H9 (cell line): ENCODE measurements around the gene EDNRB. TPM values are rescaled to one million over a fixed set of nuclear protein-coding genes. Genes with fewer than 3 reads are reported as not detected.

Source experiments
- DNase-seq: peaks from one replicate; pipeline ENCODE4 v3.0.0-alpha.2; 2017
- H2AFZ ChIP-seq: one replicate; pipeline ENCODE4 v1.6.1; 2013; ENCODE audit warnings: mild to moderate bottlenecking, low read length, control low read depth, moderate library complexity
- H2AK5ac ChIP-seq: 2 replicates; pipeline ENCODE4 v1.6.1; 2013; ENCODE audit warnings: low read length, control low read depth, mixed read lengths; ENCODE audit not compliant: insufficient read length
- H2BK120ac ChIP-seq: one replicate; pipeline ENCODE4 v1.6.1; 2013; ENCODE audit warnings: low read depth, mild to moderate bottlenecking, low read length, control low read depth, inconsistent platforms; ENCODE audit not compliant: poor library complexity, severe bottlenecking
- H2BK12ac ChIP-seq: 2 replicates; pipeline ENCODE4 v1.6.1; 2013; ENCODE audit warnings: low read length, control low read depth, mixed read lengths, low read depth; ENCODE audit not compliant: insufficient read length
- H2BK15ac ChIP-seq: 2 replicates; pipeline ENCODE4 v1.6.1; 2013; ENCODE audit warnings: low read depth, low read length, control low read depth
- H2BK20ac ChIP-seq: one replicate; pipeline ENCODE4 v1.6.1; 2013; ENCODE audit warnings: low read depth, mild to moderate bottlenecking, low read length, control low read depth, inconsistent platforms; ENCODE audit not compliant: poor library complexity, severe bottlenecking
- H2BK5ac ChIP-seq: 2 replicates; pipeline ENCODE4 v1.6.1; 2013; ENCODE audit warnings: low read length, control low read depth, mixed read lengths; ENCODE audit not compliant: insufficient read length
- H3K14ac ChIP-seq: 2 replicates; pipeline ENCODE4 v1.6.1; 2013; ENCODE audit warnings: low read length, control low read depth; ENCODE audit not compliant: insufficient read depth
- H3K18ac ChIP-seq: 2 replicates; pipeline ENCODE4 v1.6.1; 2013; ENCODE audit warnings: low read depth, mild to moderate bottlenecking, mixed read lengths, low read length, control low read depth; ENCODE audit not compliant: insufficient read length
- H3K23ac ChIP-seq: 2 replicates; pipeline ENCODE4 v1.6.1; 2013; ENCODE audit warnings: low read length, control low read depth, mixed read lengths, low read depth; ENCODE audit not compliant: insufficient read length
- H3K23me2 ChIP-seq: 2 replicates; pipeline ENCODE4 v1.6.1; 2013; ENCODE audit warnings: low read depth, mild to moderate bottlenecking, mixed read lengths, low read length, control low read depth; ENCODE audit not compliant: insufficient read length, poor library complexity, severe bottlenecking
- H3K27ac ChIP-seq: 2 replicates; pipeline ENCODE4 v1.5.1; 2013; ENCODE audit warnings: low read length, control low read depth, mixed read lengths, low read depth; ENCODE audit not compliant: insufficient read length
- H3K27me3 ChIP-seq: 2 replicates; pipeline ENCODE4 v1.6.1; 2013; ENCODE audit warnings: low read length, control low read depth, inconsistent platforms; ENCODE audit not compliant: insufficient read depth
- H3K4ac ChIP-seq: 2 replicates; pipeline ENCODE4 v1.6.1; 2013; ENCODE audit warnings: low read depth, mild to moderate bottlenecking, control low read depth, inconsistent platforms, low read length, moderate library complexity
- H3K4me1 ChIP-seq: 2 replicates; pipeline ENCODE4 v1.6.1; 2013; ENCODE audit warnings: low read length, control low read depth, inconsistent platforms; ENCODE audit not compliant: insufficient read depth
- H3K4me2 ChIP-seq: 2 replicates; pipeline ENCODE4 v1.6.1; 2013; ENCODE audit warnings: low read length, control low read depth, mixed read lengths; ENCODE audit not compliant: insufficient read length, insufficient read depth
- H3K56ac ChIP-seq: 2 replicates; pipeline ENCODE4 v1.6.1; 2013; ENCODE audit warnings: low read depth, mild to moderate bottlenecking, mixed read lengths, low read length, control low read depth; ENCODE audit not compliant: insufficient read length
- H3K79me1 ChIP-seq: 2 replicates; pipeline ENCODE4 v1.6.1; 2013; ENCODE audit warnings: low read depth, mild to moderate bottlenecking, moderate library complexity, low read length, control low read depth, inconsistent platforms; ENCODE audit not compliant: insufficient read depth, poor library complexity, severe bottlenecking
- H3K79me2 ChIP-seq: 2 replicates; pipeline ENCODE4 v1.6.1; 2013; ENCODE audit warnings: low read length, control low read depth, inconsistent platforms; ENCODE audit not compliant: insufficient read depth
- H3K9ac ChIP-seq: 2 replicates; pipeline ENCODE4 v1.6.1; 2013; ENCODE audit warnings: low read length, control low read depth, mixed read lengths; ENCODE audit not compliant: insufficient read length; ENCODE audit errors: extremely low read depth
- H3K9me3 ChIP-seq: one replicate; pipeline ENCODE4 v1.6.1; 2013; ENCODE audit warnings: low read depth, low read length, inconsistent platforms; ENCODE audit not compliant: control insufficient read depth
- H3T11ph ChIP-seq: one replicate; pipeline ENCODE4 v1.6.1; 2013; ENCODE audit warnings: mild to moderate bottlenecking, low read length, control low read depth, inconsistent platforms
- H4K20me1 ChIP-seq: one replicate; pipeline ENCODE4 v1.6.1; 2013; ENCODE audit not compliant: control insufficient read depth, insufficient read length, insufficient read depth
- H4K5ac ChIP-seq: 2 replicates; pipeline ENCODE4 v1.6.1; 2013; ENCODE audit warnings: low read depth, mild to moderate bottlenecking, mixed read lengths, low read length, control low read depth; ENCODE audit not compliant: insufficient read length
- H4K8ac ChIP-seq: replicated peaks from 2 replicates; pipeline ENCODE4 v1.6.1; 2013; ENCODE audit warnings: low read length, control low read depth, mixed read lengths, low read depth; ENCODE audit not compliant: insufficient read length
- H4K91ac ChIP-seq: 2 replicates; pipeline ENCODE4 v1.6.1; 2013; ENCODE audit warnings: low read depth, mild to moderate bottlenecking, moderate library complexity, mixed read lengths, low read length, control low read depth; ENCODE audit not compliant: insufficient read length
- H3K27ac Mint-ChIP-seq, 3 experiments: 2 replicates in 2 of 3; 3 replicates in 1 of 3; pipeline ENCODE4 v1.8.0; 2020 to 2021; ENCODE audit warnings: mixed read lengths in 3 of 3, mild to moderate bottlenecking in 1 of 3, moderate library complexity in 1 of 3
- H3K27me3 Mint-ChIP-seq: 2 replicates; pipeline ENCODE4 v1.8.0; 2021; ENCODE audit warnings: low read depth, mild to moderate bottlenecking, moderate library complexity, mixed read lengths
- H3K36me3 Mint-ChIP-seq, 3 experiments: 2 replicates in 2 of 3; 3 replicates in 1 of 3; pipeline ENCODE4 v1.8.0; 2020 to 2021; ENCODE audit warnings: low read depth in 3 of 3, mixed read lengths in 3 of 3; ENCODE audit not compliant: insufficient read depth in 1 of 3
- H3K4me1 Mint-ChIP-seq, 2 experiments: 2 replicates each; pipeline ENCODE4 v1.8.0; 2020; ENCODE audit warnings: mixed read lengths in 2 of 2
- H3K4me3 Mint-ChIP-seq, 2 experiments: 2 replicates in 1 of 2; 3 replicates in 1 of 2; pipeline ENCODE4 v1.8.0; 2020 to 2021; ENCODE audit warnings: mild to moderate bottlenecking in 2 of 2, mixed read lengths in 2 of 2, moderate library complexity in 1 of 2
- H3K9me3 Mint-ChIP-seq, 2 experiments: 2 replicates in 1 of 2; 3 replicates in 1 of 2; pipeline ENCODE4 v1.8.0; 2020; ENCODE audit warnings: mild to moderate bottlenecking in 2 of 2, mixed read lengths in 2 of 2, moderate library complexity in 1 of 2
- CTCF ChIP-seq: fragments of 200-600 bp; sonication (generic); conservative IDR thresholded peaks from 3 replicates; pipeline ENCODE4 v1.8.0; 2021; ENCODE audit warnings: antibody characterized with exemption, mild to moderate bottlenecking
- WGBS: extraction: QIAGEN DNeasy Blood & Tissue Kit; methylation state at CpG from one replicate; pipeline ENCODE4 v1.1.7; 2013; ENCODE audit warnings: missing lambda C conversion rate, low lambda C conversion rate, mixed read lengths; ENCODE audit not compliant: insufficient read length; ENCODE audit errors: extremely low coverage; 5-methylcytosine and 5-hydroxymethylcytosine counted together
- total RNA-seq: library from RNA; stranded (reverse); gene quantifications from 2 replicates; pipeline ENCODE4 v1.2.1, GENCODE V29; 2021

EDNRB gene
- total RNA-seq, 1 experiment from 2014 or later = 6.6 TPM

GRCh38 chr13:77860507-77860981 is 58.1 kb downstream of the EDNRB start:
- Mint-ChIP-seq H3K27me3 (peaks cover 2% of the 10 kb centered on the region; the same call in 1 of the 2 replicates), H3K4me3 (no peak overlapping the region), H3K36me3 (peaks cover 0 to 13% (median 7%) of the 10 kb centered on the region in 3 experiments; a peak in 4 of 7 replicates), H3K4me1 (peaks cover 17 to 27% of the 10 kb centered on the region in 2 experiments), H3K9me3 (peaks cover 0 to 3% of the 10 kb centered on the region in 2 experiments; a peak in 2 of 5 replicates), H3K27ac (peak overlapping the region in 1 of 3 experiments; percentile 28; a peak in 1 of 7 replicates)
- Histone ChIP-seq H3K9me3 (no peaks in the 10 kb centered on the region), H3K79me1 (no peaks in the 10 kb centered on the region), H4K91ac (no peak overlapping the region), H4K5ac (no peak overlapping the region), H2AK5ac (no peak overlapping the region), H3K4me2 (no peak overlapping the region), H4K20me1 (no peaks in the 10 kb centered on the region), H3T11ph (no peak overlapping the region), H3K79me2 (no peaks in the 10 kb centered on the region), H3K9ac (no peak overlapping the region), H3K14ac (no peak overlapping the region), H3K56ac (no peak overlapping the region), H3K27me3 (no peaks in the 10 kb centered on the region), H2AFZ (no peak overlapping the region), H3K23ac (no peak overlapping the region), H4K8ac (no peak overlapping the region), H2BK12ac (no peak overlapping the region), H2BK120ac (no peak overlapping the region), H3K18ac (no peak overlapping the region), H2BK20ac (no peak overlapping the region), H2BK15ac (no peak overlapping the region), H3K27ac (no peak overlapping the region), H3K4ac (no peak overlapping the region), H3K4me1 (no peaks in the 10 kb centered on the region; the same call in 1 of the 2 replicates), H2BK5ac (no peak overlapping the region), H3K23me2 (no peaks in the 10 kb centered on the region)
- WGBS = no CpG with 5 or more reads among the region's 1 CpG
- no peak for DNase-seq
- TF ChIP-seq CTCF = no peak
